Upper lobe of right lung (tissue), 1 donor: ENCODE data around the gene SEZ6. TPM values are rescaled to one million over a fixed set of nuclear protein-coding genes. Genes with fewer than 3 reads are reported as not detected.

Experiments used
- ATAC-seq: fragments of 200-7000 bp; cut with Tn5 transposase; one replicate; pipeline ENCODE4 v1.9.1; 2020; ENCODE audit warnings: mild to moderate bottlenecking, moderate library complexity
- DNase-seq: peaks from one replicate; pipeline ENCODE4 v3.0.0-alpha.2; 2020
- H3K27ac ChIP-seq: fragments of 200-600 bp; one replicate; pipeline ENCODE4 v1.8.0; 2022
- H3K27me3 ChIP-seq: fragments of 200-600 bp; one replicate; pipeline ENCODE4 v1.8.0; 2022; ENCODE audit warnings: mild to moderate bottlenecking
- H3K36me3 ChIP-seq: fragments of 200-600 bp; one replicate; pipeline ENCODE4 v1.8.0; 2022
- H3K4me1 ChIP-seq: fragments of 200-600 bp; one replicate; pipeline ENCODE4 v1.8.0; 2022
- H3K4me3 ChIP-seq: fragments of 200-600 bp; one replicate; pipeline ENCODE4 v1.8.0; 2022; ENCODE audit warnings: mild to moderate bottlenecking
- H3K9me3 ChIP-seq: fragments of 200-600 bp; one replicate; pipeline ENCODE4 v1.8.0; 2022
- intact Hi-C: fragments of 100-400 bp; cut with DNase I; formaldehyde crosslinking; loops from one replicate; pipeline ENCODE4 v1.11.0; 2022
- total RNA-seq: library from RNA; stranded (reverse); fragmentation: NEBNext Ultra II Directional; extraction: Animal tissue kit (Norgen Biotek cat#: 25700); gene quantifications from one replicate; pipeline ENCODE4 v1.2.1, GENCODE V29; 2021
- TF ChIP-seq, protein P1 (sequence below): fragments of 200-600 bp; IDR thresholded peaks from one replicate; pipeline ENCODE4 v1.8.0; 2022; ENCODE audit warnings: antibody characterized with exemption
- donor health status: DM: no; HTN: yes; CAD: no; lungs with severe emphysema.

The SEZ6 gene
- total RNA-seq, 1 donor from 2014 or later: not detected

DNA sequence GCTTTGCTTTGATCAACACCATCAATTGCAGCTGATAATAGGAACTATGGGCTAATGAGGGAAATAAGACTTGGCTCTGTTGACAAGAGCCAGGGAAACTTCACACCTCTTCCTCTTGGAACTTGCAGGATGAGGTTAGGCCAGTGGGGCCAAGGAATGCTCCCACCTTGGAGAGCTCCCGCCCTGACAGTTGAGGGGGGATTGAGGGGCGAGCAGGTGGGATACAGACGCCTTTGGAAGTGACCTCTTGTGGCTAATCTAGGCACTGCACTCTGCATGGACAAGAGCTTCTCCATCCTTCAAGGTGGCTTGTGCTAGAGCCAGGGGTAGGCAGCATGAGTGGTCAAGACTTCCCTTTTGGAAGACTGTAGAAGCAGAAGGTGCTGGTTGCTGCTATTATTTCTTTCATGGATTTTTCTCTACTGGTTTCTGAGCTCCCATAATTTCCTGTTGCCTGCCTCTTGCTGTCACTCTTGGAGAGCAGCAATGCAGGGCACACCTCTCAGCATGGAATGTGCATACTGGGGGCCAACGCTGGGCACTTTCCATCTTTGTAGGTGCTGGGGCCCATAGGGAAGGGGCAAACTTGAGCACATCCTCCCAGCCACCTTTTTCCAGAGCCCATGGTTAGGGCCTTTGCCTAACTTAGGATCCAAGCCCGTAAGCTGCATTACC is 52.3 kb downstream of the SEZ6 start:
- Histone ChIP-seq H3K4me1 (peaks cover 7% of the 10 kb centered on the region), H3K36me3 (no peaks in the 10 kb centered on the region), H3K27ac (no peak overlapping the region), H3K4me3 (no peak overlapping the region), H3K27me3 (no peaks in the 10 kb centered on the region), H3K9me3 (no peaks in the 10 kb centered on the region)
- DNase-seq (no peak), ATAC-seq (no peak)
- intact Hi-C loops: no loop called here
- TF ChIP-seq, protein P1, sequence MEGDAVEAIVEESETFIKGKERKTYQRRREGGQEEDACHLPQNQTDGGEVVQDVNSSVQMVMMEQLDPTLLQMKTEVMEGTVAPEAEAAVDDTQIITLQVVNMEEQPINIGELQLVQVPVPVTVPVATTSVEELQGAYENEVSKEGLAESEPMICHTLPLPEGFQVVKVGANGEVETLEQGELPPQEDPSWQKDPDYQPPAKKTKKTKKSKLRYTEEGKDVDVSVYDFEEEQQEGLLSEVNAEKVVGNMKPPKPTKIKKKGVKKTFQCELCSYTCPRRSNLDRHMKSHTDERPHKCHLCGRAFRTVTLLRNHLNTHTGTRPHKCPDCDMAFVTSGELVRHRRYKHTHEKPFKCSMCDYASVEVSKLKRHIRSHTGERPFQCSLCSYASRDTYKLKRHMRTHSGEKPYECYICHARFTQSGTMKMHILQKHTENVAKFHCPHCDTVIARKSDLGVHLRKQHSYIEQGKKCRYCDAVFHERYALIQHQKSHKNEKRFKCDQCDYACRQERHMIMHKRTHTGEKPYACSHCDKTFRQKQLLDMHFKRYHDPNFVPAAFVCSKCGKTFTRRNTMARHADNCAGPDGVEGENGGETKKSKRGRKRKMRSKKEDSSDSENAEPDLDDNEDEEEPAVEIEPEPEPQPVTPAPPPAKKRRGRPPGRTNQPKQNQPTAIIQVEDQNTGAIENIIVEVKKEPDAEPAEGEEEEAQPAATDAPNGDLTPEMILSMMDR: peak; percentile 86

DNA sequence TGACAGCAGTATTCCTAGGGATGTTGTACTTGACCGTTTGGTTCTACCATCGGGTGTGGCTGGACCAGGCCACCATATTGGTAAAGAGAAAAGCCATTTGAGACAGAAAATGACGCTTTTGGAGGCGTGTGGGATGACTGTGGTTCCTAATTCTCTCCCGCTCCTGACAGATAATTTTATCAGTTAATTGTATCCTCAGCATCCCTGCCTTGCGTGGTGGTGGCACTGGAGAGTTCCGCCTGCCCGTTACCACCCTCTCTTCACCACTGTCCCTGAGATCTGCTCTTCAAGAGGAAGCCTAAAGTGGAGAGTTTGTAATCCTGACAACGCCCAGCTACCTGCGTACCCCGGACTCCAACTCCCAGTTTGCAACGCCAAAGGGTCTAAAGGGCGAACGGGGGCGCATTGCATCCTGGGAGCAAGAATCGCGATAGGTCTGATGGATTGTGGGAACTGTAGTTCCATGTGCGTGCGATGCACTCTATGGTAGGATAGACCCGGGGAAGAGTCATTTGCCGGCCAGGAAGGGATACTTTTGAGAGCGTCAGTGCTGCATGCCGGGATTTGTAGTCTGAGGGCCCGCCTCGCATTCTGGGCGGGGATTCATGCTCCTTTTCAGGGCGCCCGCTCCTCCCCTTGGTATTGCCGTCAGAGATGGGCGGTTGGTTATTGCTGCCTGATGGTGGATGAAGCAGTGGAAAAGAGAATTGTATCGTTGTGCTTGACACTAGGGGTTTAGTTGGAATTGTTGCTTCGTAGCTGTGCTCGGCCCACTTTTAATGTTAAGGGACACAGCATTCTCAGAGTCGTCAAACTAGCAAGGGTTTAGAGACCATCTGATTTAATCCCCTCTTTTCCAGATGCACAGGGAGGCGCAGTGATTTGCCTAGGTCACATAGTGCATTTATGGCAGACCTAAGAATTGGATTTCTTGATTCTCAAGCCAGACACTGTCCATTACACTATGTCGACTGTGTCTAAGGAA is 53.5 kb downstream of the SEZ6 start:
- intact Hi-C loops: no loop called here
- H3K27ac ChIP-seq: peak overlapping the region; percentile 100
- ATAC-seq: peak; percentile 83
- TF ChIP-seq, protein P1: no peak
- no peaks in the 10 kb centered on the region for H3K9me3 ChIP-seq
- no peaks in the 10 kb centered on the region for H3K36me3 ChIP-seq
- no peaks in the 10 kb centered on the region for H3K27me3 ChIP-seq
- H3K4me3 ChIP-seq: peak overlapping the region; percentile 89
- peaks cover 20% of the 10 kb centered on the region for H3K4me1 ChIP-seq
- DNase-seq: peak; percentile 95

DNA sequence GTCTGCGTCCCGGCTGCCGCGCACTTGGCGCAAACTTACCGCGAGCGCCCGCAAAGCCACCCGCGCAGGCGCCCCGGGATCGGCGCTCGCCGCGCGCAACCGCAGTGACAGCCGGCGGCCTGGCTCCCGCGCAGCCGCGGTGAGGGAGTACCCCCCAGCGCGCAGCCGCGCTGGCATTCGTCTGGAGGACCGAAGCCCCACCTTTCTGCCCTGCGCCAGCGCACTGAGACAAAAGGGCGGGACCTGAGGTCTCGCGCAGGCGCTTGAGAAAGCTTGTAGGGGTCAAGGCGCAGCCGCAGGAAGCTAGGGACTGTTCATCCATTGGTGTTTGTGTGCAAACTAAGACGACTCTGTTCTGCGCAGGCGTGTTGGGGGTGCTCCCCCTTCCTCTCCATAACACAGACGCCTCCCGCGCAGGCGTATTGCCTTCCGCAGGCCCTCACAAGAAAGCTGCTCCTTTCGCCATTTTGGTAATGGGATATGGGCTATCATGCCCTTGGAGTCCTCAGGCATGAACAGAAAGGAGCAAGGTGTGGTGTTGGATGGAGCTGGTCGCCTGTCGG is 54.3 kb downstream of the SEZ6 start, which contains the start of gene PHF12:
PHF12 (minus strand) TSS at position 91 of the 563 bp plus-strand sequence. CDS start 558 bp downstream, outside the sequence.
- intact Hi-C loops: no loop called here
- DNase-seq (peak; percentile 100), ATAC-seq (peak; percentile 87)
- no peaks in the 10 kb centered on the region for H3K36me3 ChIP-seq
- TF ChIP-seq, protein P1: no peak
- peak within 1 kb of the TSS; percentile 89 for H3K4me3 ChIP-seq
- peaks cover 27% of the 10 kb centered on the region for H3K4me1 ChIP-seq
- peak within 1 kb of the TSS; percentile 100 for H3K27ac ChIP-seq
- H3K9me3 ChIP-seq: no peaks in the 10 kb centered on the region
- H3K27me3 ChIP-seq: no peaks in the 10 kb centered on the region

DNA sequence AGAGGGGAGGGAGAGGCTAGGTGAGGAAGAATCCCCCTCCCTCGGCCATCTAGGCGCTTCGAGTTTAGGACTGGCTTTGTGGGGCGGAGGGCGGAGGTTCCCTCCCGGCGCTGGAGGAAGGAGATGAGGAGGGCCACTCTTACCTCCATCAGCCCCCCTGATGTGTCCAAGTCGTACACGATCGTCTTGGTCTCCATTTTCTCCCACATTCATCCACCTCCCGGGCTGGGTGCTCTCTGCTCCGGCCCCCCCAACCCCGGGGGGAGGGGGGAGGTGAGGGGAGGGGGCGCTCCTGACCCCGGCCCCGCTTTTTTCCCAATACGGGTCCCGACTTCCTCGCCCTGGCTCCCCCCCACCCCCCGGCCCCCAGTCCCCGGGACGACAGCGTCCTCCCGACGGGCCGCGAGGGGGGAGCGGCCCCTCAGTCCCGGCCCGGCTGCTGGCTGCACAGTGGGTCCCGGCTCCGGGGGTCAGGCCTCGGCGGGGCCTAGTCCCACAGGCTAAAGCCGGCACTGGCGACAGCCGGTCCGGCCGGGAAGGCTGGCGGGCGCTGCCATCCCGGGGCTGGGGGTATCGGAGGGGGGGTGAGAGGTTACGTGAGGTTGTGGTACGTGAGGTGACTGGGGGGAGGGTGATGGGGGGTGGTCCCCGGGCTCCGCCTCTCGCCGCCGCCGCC is 54.9 kb downstream of the SEZ6 start:
- H3K27ac ChIP-seq: peak overlapping the region; percentile 95
- ATAC-seq: no peak
- no peak for DNase-seq
- intact Hi-C loops: no loop called here
- TF ChIP-seq, protein P1: no peak
- no peaks in the 10 kb centered on the region for H3K9me3 ChIP-seq
- H3K4me1 ChIP-seq: peaks cover 34% of the 10 kb centered on the region
- no peaks in the 10 kb centered on the region for H3K27me3 ChIP-seq
- H3K4me3 ChIP-seq: peak overlapping the region; percentile 89
- H3K36me3 ChIP-seq: no peaks in the 10 kb centered on the region
